SKM-1 (cell line): ENCODE data around the gene NUMA1.

ENCODE experiments used
- DNase-seq: peaks from one replicate; lab custom pipeline; 2025; ENCODE audit not compliant: unreplicated experiment; lab: John Stamatoyannopoulos, UW

The NUMA1 gene

DNA sequence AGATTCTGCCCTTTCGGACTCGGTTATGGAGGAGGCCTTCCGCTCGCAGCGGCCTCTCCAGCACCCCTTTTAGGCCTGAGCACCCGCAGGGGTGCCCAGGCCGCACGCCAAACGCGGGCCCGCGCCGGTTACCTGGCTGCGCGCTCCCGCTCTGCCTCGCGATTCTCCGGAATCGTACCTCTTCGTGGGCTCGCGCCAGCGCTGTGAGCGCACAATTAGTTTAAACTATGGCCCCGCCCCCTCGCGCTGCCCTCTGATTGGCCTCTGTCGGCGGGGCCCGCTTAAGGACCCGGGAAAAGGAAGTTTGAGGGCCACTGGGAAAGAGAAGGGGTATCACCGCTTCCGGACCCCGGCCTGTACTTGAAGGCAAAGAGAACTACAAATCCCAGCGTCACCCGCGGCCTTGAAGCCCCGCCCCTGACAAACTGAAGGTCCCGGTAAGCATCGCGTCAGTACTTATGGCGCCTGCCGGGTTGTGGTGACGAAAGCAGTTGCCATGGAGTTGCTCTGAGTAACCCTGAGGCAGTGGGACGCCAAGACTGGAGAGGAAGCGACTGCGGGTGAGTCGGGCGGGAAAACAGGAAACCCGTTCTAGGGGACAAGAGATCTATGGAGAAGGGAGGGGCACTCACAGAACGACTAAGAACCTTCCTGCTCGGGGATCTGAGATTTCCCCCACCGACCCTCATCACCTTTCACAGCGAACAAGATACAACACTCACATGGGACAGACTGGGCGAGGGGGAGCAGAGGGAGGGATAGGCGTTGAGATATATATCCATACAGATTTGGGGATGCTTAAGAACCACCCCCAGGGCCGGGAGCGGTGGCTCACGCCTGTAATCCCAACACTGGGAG, at the start of gene NUMA1, which contains the start of gene LRRC51:
NUMA1 (minus strand) TSS at position 217 of the 858 bp plus-strand sequence. CDS start 44,599 bp downstream, outside the sequence.
LRRC51 (plus strand) TSS at position 525 of the 858 bp plus-strand sequence. CDS start 8,234 bp downstream, outside the sequence.
- peak; percentile 99 for DNase-seq

- DNase-seq, result no peak
These were observed 49.0 kb upstream of the NUMA1 start for GRCh38 chr11:72129381-72129780.

GRCh38 chr11:72127923-72128322, 47.6 kb upstream of the NUMA1 start:
- no peak for DNase-seq

- no peak for DNase-seq
These were observed 45.6 kb upstream of the NUMA1 start for GRCh38 chr11:72125956-72126355.

GRCh38 chr11:72124046-72124445, 43.7 kb upstream of the NUMA1 start:
- no peak for DNase-seq

DNA sequence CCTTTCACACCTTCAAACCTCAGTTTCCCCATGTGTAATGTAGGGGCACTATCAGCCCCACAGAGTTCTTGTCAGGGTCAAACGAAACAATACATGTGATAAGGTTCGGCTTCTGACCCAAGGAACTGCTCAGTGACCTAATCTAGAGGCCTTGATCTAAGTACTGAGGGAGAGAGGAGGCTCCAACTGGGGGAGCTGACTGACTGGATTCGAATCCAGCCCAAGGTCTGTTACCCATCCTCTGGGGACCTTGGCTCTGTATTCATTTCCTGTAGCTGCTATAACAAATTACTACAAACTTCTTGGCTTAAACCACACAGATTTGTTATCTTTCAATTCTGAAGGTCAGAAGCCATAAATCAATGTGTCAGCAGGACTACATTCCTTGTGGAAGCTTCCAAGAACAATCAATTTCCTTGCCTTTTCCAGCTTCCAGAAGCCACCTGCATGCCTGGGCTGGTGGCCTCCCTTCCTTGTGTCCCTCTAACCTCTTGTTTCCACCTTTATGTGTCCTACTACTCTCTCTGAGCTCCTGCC, 42.8 kb upstream of the NUMA1 start:
- DNase-seq, result no peak

DNA sequence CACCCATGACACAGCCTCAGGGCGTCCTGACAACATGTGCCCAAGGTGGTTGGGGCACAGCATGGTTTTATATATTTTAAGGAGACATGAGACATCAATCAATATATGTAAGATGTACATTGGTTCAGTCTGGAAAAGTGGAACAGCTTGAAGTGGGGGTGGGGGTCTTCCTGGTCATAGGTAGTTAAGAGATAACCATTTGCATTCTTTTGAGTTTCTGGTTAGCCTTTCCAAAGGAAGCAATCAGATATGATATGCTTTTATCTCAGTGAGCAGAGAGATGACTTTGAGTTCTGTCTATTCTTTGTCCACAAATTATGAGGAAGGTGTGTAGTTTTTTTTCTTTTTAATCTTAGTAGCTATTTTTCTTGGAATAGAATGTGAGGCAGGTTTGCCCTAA, 42.3 kb upstream of the NUMA1 start:
- no peak for DNase-seq

DNA sequence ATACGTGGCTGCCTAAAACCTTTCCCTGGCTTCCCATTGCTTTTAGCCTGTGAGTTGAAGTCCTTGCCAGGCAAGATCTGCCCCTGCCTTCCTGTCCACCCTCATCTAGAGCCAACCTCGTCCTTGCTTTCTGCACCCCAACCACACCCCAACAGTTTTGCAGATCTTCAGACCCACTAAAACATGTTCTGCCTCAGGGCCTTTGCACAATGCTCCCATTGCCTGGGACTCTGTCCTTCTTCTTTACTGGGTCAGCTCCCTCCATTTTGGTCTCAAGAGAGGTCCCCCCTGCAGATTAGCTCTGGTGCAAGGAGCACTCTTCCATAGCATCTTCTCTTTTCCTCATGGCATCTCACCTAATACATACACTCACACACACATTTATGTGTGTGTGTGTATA, 40.6 kb upstream of the NUMA1 start:
- DNase-seq, result no peak

GRCh38 chr11:72119198-72119597, 38.9 kb upstream of the NUMA1 start:
- peak; percentile 43 for DNase-seq

DNA sequence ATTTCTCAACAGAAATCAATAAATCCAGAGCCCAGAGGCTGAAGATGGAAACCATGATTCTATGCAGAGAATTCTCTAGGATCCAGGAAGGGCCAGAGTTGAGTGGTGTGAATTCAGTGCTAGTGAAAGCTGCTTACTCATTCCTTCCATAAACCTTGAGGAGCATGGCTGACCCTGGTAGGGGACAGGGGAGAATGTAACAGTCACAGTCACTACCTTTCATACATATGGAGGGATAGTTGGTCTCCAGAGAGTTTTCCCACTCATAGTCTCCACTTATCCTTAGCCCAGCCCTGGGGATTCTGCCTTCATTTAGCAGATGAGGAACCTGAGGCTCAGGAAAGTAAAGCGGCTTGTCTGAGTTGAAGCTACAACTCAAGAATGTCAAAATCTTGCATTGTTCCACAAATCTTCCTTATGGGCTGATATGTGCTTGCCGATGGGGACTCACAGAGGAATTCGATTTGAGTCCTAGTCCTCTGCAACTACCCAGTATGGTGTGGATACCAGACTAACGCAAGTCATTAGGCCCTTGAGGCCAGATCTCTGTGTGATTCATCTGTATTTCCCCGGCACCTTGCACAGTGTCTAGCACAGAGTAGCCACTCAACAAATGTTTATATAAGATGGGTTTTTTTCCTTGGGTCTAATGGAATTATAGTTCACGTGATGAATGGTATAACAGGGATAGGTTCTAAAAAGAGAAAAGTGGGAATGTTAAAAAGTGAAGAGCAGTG, 35.8 kb upstream of the NUMA1 start:
- DNase-seq, result no peak

- DNase-seq, result no peak
These were observed 34.2 kb upstream of the NUMA1 start for GRCh38 chr11:72114570-72114969.

GRCh38 chr11:72112978-72113808, 32.9 kb upstream of the NUMA1 start:
- no peak for DNase-seq

- DNase-seq, result peak; percentile 97
These were observed 32.0 kb upstream of the NUMA1 start, which contains the start of gene ANAPC15 for GRCh38 chr11:72112143-72112977. Gene ANAPC15, minus strand, starts transcription at chr11:72112695. Its CDS starts 1,419 bp downstream, at chr11:72111276.

- DNase-seq, result no peak
These were observed 31.2 kb upstream of the NUMA1 start for GRCh38 chr11:72111300-72112142.

GRCh38 chr11:72105888-72106287, 25.5 kb upstream of the NUMA1 start, which contains the start of gene TOMT:
Gene TOMT, plus strand, starts transcription at chr11:72105924. Its CDS starts 28 bp downstream, at chr11:72105952.
- DNase-seq, result no peak

DNA sequence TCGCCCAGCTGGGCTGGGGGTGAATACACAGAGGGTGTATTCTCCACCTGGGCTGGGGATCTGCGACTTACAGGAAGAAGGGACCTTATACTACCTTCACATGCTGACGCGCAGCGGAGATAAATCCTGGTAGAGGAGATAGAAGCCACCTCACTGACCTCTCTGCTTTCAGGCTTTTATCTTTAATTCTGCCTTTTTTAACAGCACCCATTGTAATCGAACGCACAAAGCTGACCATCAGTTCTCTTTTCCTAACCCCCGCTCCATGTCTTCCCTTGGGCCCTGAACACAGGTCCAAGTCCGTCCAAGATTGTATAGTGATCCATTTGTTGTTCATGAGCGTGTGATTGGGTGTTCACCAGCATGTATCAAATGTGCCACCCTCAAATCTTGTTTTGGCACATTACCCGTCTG, 23.4 kb upstream of the NUMA1 start:
- no peak for DNase-seq

DNA sequence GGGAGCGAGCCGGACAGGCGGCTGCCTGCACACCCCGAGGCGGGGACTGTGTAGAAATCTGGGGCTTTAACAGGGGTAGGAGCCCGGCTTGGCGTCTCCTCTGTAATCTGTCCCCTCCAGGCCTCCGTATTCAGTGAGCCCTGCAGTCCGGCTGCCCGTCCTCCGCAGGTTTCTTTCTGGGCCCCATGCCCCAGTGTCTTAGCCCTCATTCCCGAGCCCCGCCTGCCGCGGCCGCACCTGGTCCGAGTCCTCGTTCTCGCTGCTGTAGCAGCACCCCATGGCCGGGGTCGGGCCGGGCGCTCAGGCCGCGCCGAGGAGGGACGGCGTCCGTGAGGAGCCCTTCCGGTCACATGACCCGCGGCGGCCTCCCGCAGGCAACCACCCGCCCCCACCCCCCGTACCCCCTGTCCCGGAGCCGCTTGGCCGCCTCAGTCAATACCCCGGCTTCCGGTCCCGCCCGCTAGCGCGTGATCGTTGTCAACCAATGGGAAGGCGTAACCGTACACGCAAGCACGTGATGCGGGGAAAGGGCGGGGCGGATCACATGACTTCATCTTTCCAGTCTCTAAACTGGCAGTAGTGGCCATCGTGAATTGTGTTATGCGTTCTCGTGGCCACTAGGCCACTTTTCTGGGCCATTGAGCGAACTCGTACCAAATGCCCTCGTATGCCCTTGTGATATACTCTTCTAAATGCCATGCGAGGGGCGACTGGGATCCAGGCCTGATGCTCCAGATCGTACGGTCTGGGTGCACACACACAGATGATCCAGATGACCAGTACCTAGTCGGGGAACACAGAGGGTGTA, 22.8 kb upstream of the NUMA1 start, which contains the start of gene LAMTOR1:
LAMTOR1 (minus strand) TSS at position 352 of the 808 bp plus-strand sequence; CDS start at position 279, 73 bp downstream.
- peak; percentile 93 for DNase-seq

GRCh38 chr11:72102631-72102945, 22.2 kb upstream of the NUMA1 start:
- DNase-seq, result no peak
